ENCODE results near the gene AP2S1.
"Not testable (repeated sequence)": the region's sequence is repeated elsewhere in the genome, so short reads cannot be mapped to it uniquely, and the experiment has no call there.

Gene AP2S1

GRCh38 chr19:46866407-46867136 is 15.9 kb upstream of the AP2S1 start:
- no peak for DNase-seq

GRCh38 chr19:46863818-46864629 is 13.4 kb upstream of the AP2S1 start:
- DNase-seq, result no peak

- DNase-seq, result no peak
These were observed 12.5 kb upstream of the AP2S1 start for GRCh38 chr19:46862974-46863632.

- DNase-seq, result no peak
These were observed 11.8 kb upstream of the AP2S1 start for GRCh38 chr19:46862503-46862834.

GRCh38 chr19:46861691-46862502 is 11.3 kb upstream of the AP2S1 start:
- DNase-seq, result peak; percentile 25

- DNase-seq, result no peak
These were observed 10.4 kb upstream of the AP2S1 start, which contains the start of gene ARHGAP35 for GRCh38 chr19:46860846-46861690. ARHGAP35 (plus strand) TSS chr19:46860997; CDS start chr19:46918676, 57,679 bp downstream.

GRCh38 chr19:46860125-46860845 is 9.6 kb upstream of the AP2S1 start:
- peak; percentile 99 for DNase-seq

GRCh38 chr19:46859637-46860124 is 9.0 kb upstream of the AP2S1 start:
- no peak for DNase-seq

GRCh38 chr19:46856062-46857022 is 5.7 kb upstream of the AP2S1 start:
- DNase-seq, result peak; percentile 95

GRCh38 chr19:46854698-46855097 is 4.1 kb upstream of the AP2S1 start:
- DNase-seq, result not testable (repeated sequence)

- DNase-seq, result no peak
These were observed 2.2 kb upstream of the AP2S1 start for GRCh38 chr19:46852830-46853229.

- DNase-seq, result no peak
These were observed 1.0 kb downstream of the AP2S1 start for GRCh38 chr19:46849610-46850009.

GRCh38 chr19:46848389-46848788 is 2.3 kb downstream of the AP2S1 start:
- no peak for DNase-seq

GRCh38 chr19:46847528-46847927 is 3.1 kb downstream of the AP2S1 start:
- DNase-seq, result no peak

GRCh38 chr19:46845959-46846459 is 4.6 kb downstream of the AP2S1 start:
- DNase-seq, result no peak

- DNase-seq, result no peak
These were observed 6.6 kb downstream of the AP2S1 start for GRCh38 chr19:46844067-46844489.

GRCh38 chr19:46842791-46843190 is 7.9 kb downstream of the AP2S1 start:
- no peak for DNase-seq

- no peak for DNase-seq
These were observed 9.1 kb downstream of the AP2S1 start for GRCh38 chr19:46841458-46842083.

GRCh38 chr19:46840498-46840942 is 10.1 kb downstream of the AP2S1 start:
- DNase-seq, result peak; percentile 58
